ENCODE data around the gene FGFR4. TPM values are rescaled to one million over a fixed set of nuclear protein-coding genes. Genes with fewer than 3 reads are reported as not detected.
A peak's percentile ranks its signal among the peaks of the same experiment; 100 is the strongest.
"Not testable (repeated sequence)": the region's sequence is repeated elsewhere in the genome, so short reads cannot be mapped to it uniquely, and the experiment has no call there.

Gene FGFR4
- total RNA-seq, 2 donors from 2014 or later = 33.7 to 63.9 TPM

DNA sequence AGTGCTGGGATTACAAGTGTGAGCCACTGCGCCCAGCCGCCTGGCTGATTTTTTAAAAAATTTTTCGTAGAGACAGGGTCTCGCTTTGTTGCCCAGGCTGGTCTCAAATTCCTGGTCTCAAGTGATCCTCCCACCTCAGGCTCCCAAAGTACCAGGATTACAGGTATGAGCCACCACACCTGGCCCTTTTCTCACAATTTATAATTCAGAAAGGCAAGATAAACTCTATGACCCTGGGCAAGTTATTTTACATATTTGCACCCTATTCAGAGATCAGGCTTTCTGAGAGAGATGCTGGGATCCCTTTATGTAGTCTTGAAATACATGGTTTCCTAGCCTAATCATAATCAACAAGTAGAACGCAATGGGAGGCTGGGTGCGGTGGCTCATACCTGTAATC is 43.6 kb upstream of the FGFR4 start:
- Histone ChIP-seq H3K4me3 (no peak overlapping the region), H3K9me3 (no peaks in the 10 kb centered on the region), H3K4me1 (peaks cover 7% of the 10 kb centered on the region), H3K36me3 (replicated peaks in 1 of 2; ENCODE audit: insufficient read depth in 1 of 2, low read depth in 2 of 2) (no peaks in the 10 kb centered on the region), H3K27ac (peak overlapping the region in 1 of 4 donors; percentile 31), H3K27me3 (no peaks in the 10 kb centered on the region)
- 82 to 92% methylated on average over 6 of the region's 6 CpGs for WGBS, 2 donors
- TF ChIP-seq POLR2A (IDR thresholded peaks at IDR 0.05) = no peak
- TF ChIP-seq, protein P1, sequence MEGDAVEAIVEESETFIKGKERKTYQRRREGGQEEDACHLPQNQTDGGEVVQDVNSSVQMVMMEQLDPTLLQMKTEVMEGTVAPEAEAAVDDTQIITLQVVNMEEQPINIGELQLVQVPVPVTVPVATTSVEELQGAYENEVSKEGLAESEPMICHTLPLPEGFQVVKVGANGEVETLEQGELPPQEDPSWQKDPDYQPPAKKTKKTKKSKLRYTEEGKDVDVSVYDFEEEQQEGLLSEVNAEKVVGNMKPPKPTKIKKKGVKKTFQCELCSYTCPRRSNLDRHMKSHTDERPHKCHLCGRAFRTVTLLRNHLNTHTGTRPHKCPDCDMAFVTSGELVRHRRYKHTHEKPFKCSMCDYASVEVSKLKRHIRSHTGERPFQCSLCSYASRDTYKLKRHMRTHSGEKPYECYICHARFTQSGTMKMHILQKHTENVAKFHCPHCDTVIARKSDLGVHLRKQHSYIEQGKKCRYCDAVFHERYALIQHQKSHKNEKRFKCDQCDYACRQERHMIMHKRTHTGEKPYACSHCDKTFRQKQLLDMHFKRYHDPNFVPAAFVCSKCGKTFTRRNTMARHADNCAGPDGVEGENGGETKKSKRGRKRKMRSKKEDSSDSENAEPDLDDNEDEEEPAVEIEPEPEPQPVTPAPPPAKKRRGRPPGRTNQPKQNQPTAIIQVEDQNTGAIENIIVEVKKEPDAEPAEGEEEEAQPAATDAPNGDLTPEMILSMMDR (IDR thresholded peaks at IDR 0.05) = no peak
- ATAC-seq (no peak), DNase-seq (peak in 2 of 4 donors; percentile 19 to 27)
- intact Hi-C loops (cut with DNase I) = no loop called here

DNA sequence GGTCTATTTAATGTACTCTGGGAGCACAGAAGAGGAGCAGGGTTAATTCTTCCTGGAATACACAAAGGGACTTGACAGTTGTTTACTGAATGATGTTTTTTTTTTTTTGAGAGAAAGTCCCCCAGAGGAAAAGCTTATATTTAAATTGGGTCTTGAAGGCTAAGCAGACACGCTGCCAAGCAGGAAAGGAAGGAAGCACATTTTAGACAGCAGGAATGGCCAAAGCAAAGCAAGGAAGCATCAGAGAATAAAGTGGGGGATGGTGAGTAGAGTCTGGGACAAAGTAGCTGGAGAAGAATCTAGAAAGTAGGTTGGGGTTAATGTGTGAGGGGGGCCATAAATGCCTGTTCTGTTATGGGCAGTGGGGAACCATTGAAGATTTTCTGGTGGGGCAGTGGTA is 42.8 kb upstream of the FGFR4 start:
- ATAC-seq (no peak), DNase-seq (no peak)
- intact Hi-C loops (cut with DNase I) = no loop called here
- Histone ChIP-seq H3K9me3 (no peaks in the 10 kb centered on the region), H3K4me3 (no peak overlapping the region), H3K27me3 (no peaks in the 10 kb centered on the region), H3K36me3 (replicated peaks in 1 of 2; ENCODE audit: insufficient read depth in 1 of 2, low read depth in 2 of 2) (no peaks in the 10 kb centered on the region), H3K4me1 (peaks cover 7% of the 10 kb centered on the region), H3K27ac (no peak overlapping the region)
- TF ChIP-seq, protein P1 (IDR thresholded peaks at IDR 0.05) = no peak
- no peak for TF ChIP-seq POLR2A (IDR thresholded peaks at IDR 0.05)
- 72 to 76% methylated on average over 1 of the region's 1 CpG for WGBS, 2 donors

- Histone ChIP-seq H3K27ac (no peak overlapping the region), H3K9me3 (no peaks in the 10 kb centered on the region), H3K4me1 (peaks cover 7% of the 10 kb centered on the region), H3K4me3 (no peak overlapping the region), H3K36me3 (replicated peaks in 1 of 2; ENCODE audit: insufficient read depth in 1 of 2, low read depth in 2 of 2) (no peaks in the 10 kb centered on the region), H3K27me3 (no peaks in the 10 kb centered on the region)
- DNase-seq (no peak), ATAC-seq (no peak)
- intact Hi-C loops (cut with DNase I) = no loop called here
- TF ChIP-seq, protein P1 (IDR thresholded peaks at IDR 0.05) = no peak
- no peak for TF ChIP-seq POLR2A (IDR thresholded peaks at IDR 0.05)
- 86 to 95% methylated on average over 1 of the region's 1 CpG for WGBS, 2 donors
Observed at GRCh38 chr5:177044641-177045040, 42.1 kb upstream of the FGFR4 start.

GRCh38 chr5:177045631-177046030 is 41.1 kb upstream of the FGFR4 start:
- WGBS, 2 donors = 95 to 98% methylated on average over 4 of the region's 4 CpGs
- no peak for DNase-seq
- no peak overlapping the region for H3K27ac ChIP-seq
- H3K36me3 ChIP-seq (replicated peaks in 1 of 2; ENCODE audit: insufficient read depth in 1 of 2, low read depth in 2 of 2) = no peaks in the 10 kb centered on the region
- H3K9me3 ChIP-seq = no peaks in the 10 kb centered on the region
- no peak for TF ChIP-seq POLR2A (IDR thresholded peaks at IDR 0.05)
- TF ChIP-seq, protein P1 (IDR thresholded peaks at IDR 0.05) = no peak
- no peak for ATAC-seq
- intact Hi-C loops (cut with DNase I) = no loop called here
- H3K27me3 ChIP-seq = no peaks in the 10 kb centered on the region
- peaks cover 7% of the 10 kb centered on the region for H3K4me1 ChIP-seq
- H3K4me3 ChIP-seq = no peak overlapping the region

GRCh38 chr5:177048531-177048930 is 38.2 kb upstream of the FGFR4 start:
- H3K4me3 ChIP-seq; DNase-seq; H3K36me3 ChIP-seq (replicated peaks in 1 of 2; ENCODE audit: insufficient read depth in 1 of 2, low read depth in 2 of 2); ATAC-seq; H3K27me3 ChIP-seq; H3K27ac ChIP-seq; intact Hi-C loops (cut with DNase I); H3K4me1 ChIP-seq; H3K9me3 ChIP-seq: not testable (repeated sequence)
- 93 to 95% methylated on average over 7 of the region's 7 CpGs for WGBS, 2 donors

All from body of pancreas (tissue), 4 donors.